ENCODE data around the gene KCND2. TPM values are rescaled to one million over a fixed set of nuclear protein-coding genes. Genes with fewer than 3 reads are reported as not detected.

The KCND2 gene
- total RNA-seq, 1 experiment from 2014 or later: not detected

- no peaks in the 10 kb centered on the region for H3K9me3 ChIP-seq (ENCODE audit: control insufficient read depth, insufficient read depth, low read depth, low read length)
- DNase-seq (ENCODE audit: low read depth, low spot score) (no peak), ATAC-seq (no peak)
- intact Hi-C loops (cut with micrococcal nuclease; ENCODE audit: unreplicated experiment): no loop called here
- H3K27ac ChIP-seq (ENCODE audit: low read length): no peak overlapping the region
- no TSS peak for BruUV-seq (replicated peaks)
- no peaks in the 10 kb centered on the region for H3K36me3 ChIP-seq (ENCODE audit: control insufficient read depth, insufficient read depth, low read length)
- POLR2A ChIA-PET: no interaction called here
- H3K4me1 ChIP-seq (ENCODE audit: control insufficient read depth, insufficient read depth, low read length): no peaks in the 10 kb centered on the region
- in situ Hi-C loops (cut with HindIII; ENCODE audit: low pct_unique_long_range_greater_than_20kb, low sequenced_read_pairs): no loop called here
- CTCF ChIA-PET: no interaction called here
- no peaks in the 10 kb centered on the region for H3K27me3 ChIP-seq (ENCODE audit: control insufficient read depth, insufficient read depth, low read length)
- H3K4me3 ChIP-seq (ENCODE audit: low read depth in 2 of 2, low read length in 2 of 2): no peak overlapping the region
- TF ChIP-seq CTCF (IDR thresholded peaks at IDR 0.05) (no peak), SIN3A (IDR thresholded peaks at IDR 0.05; ENCODE audit: borderline replicate concordance, insufficient read depth, low read depth, low read length) (no peak), POLR2AphosphoS5 (IDR thresholded peaks at IDR 0.05; ENCODE audit: low read depth, low read length) (no peak), TCF7L2 (IDR thresholded peaks at IDR 0.05; ENCODE audit: low read depth, low read length) (no peak), REST (IDR thresholded peaks at IDR 0.05; ENCODE audit: insufficient read depth in 1 of 2, low read depth in 2 of 2, low read length in 1 of 2) (no peak)
These were observed 140.2 kb downstream of the KCND2 start for GRCh38 chr7:120413164-120413563.

GRCh38 chr7:120417244-120417979 lies 144.4 kb downstream of the KCND2 start:
- ChIA-PET CTCF (no interaction called here), POLR2A (no interaction called here)
- Histone ChIP-seq H3K4me1 (ENCODE audit: control insufficient read depth, insufficient read depth, low read length) (no peaks in the 10 kb centered on the region), H3K27ac (ENCODE audit: low read length) (no peak overlapping the region), H3K9me3 (ENCODE audit: control insufficient read depth, insufficient read depth, low read depth, low read length) (no peaks in the 10 kb centered on the region), H3K27me3 (ENCODE audit: control insufficient read depth, insufficient read depth, low read length) (no peaks in the 10 kb centered on the region), H3K4me3 (ENCODE audit: low read depth in 2 of 2, low read length in 2 of 2) (no peak overlapping the region), H3K36me3 (ENCODE audit: control insufficient read depth, insufficient read depth, low read length) (no peaks in the 10 kb centered on the region)
- no peak for DNase-seq (ENCODE audit: low read depth, low spot score)
- BruUV-seq (replicated peaks): no TSS peak
- ATAC-seq: no peak
- intact Hi-C loops (cut with micrococcal nuclease; ENCODE audit: unreplicated experiment) (no loop called here), in situ Hi-C loops (cut with HindIII; ENCODE audit: low pct_unique_long_range_greater_than_20kb, low sequenced_read_pairs) (no loop called here)
- TF ChIP-seq POLR2AphosphoS5 (IDR thresholded peaks at IDR 0.05; ENCODE audit: low read depth, low read length): no peak
- no peak for TF ChIP-seq CTCF (IDR thresholded peaks at IDR 0.05)

All from Panc1 (cell line).